H9 (cell line): ENCODE data around the gene SNX12. TPM values are rescaled to one million over a fixed set of nuclear protein-coding genes. Genes with fewer than 3 reads are reported as not detected.

ENCODE experiments used
- DNase-seq: peaks from one replicate; pipeline ENCODE4 v3.0.0-alpha.2; 2017
- H2AFZ ChIP-seq: one replicate; pipeline ENCODE4 v1.6.1; 2013; ENCODE audit warnings: mild to moderate bottlenecking, low read length, control low read depth, moderate library complexity
- H2AK5ac ChIP-seq: 2 replicates; pipeline ENCODE4 v1.6.1; 2013; ENCODE audit warnings: low read length, control low read depth, mixed read lengths; ENCODE audit not compliant: insufficient read length
- H2BK120ac ChIP-seq: one replicate; pipeline ENCODE4 v1.6.1; 2013; ENCODE audit warnings: low read depth, mild to moderate bottlenecking, low read length, control low read depth, inconsistent platforms; ENCODE audit not compliant: poor library complexity, severe bottlenecking
- H2BK12ac ChIP-seq: 2 replicates; pipeline ENCODE4 v1.6.1; 2013; ENCODE audit warnings: low read length, control low read depth, mixed read lengths, low read depth; ENCODE audit not compliant: insufficient read length
- H2BK15ac ChIP-seq: 2 replicates; pipeline ENCODE4 v1.6.1; 2013; ENCODE audit warnings: low read depth, low read length, control low read depth
- H2BK20ac ChIP-seq: one replicate; pipeline ENCODE4 v1.6.1; 2013; ENCODE audit warnings: low read depth, mild to moderate bottlenecking, low read length, control low read depth, inconsistent platforms; ENCODE audit not compliant: poor library complexity, severe bottlenecking
- H2BK5ac ChIP-seq: 2 replicates; pipeline ENCODE4 v1.6.1; 2013; ENCODE audit warnings: low read length, control low read depth, mixed read lengths; ENCODE audit not compliant: insufficient read length
- H3K14ac ChIP-seq: 2 replicates; pipeline ENCODE4 v1.6.1; 2013; ENCODE audit warnings: low read length, control low read depth; ENCODE audit not compliant: insufficient read depth
- H3K18ac ChIP-seq: 2 replicates; pipeline ENCODE4 v1.6.1; 2013; ENCODE audit warnings: low read depth, mild to moderate bottlenecking, mixed read lengths, low read length, control low read depth; ENCODE audit not compliant: insufficient read length
- H3K23ac ChIP-seq: 2 replicates; pipeline ENCODE4 v1.6.1; 2013; ENCODE audit warnings: low read length, control low read depth, mixed read lengths, low read depth; ENCODE audit not compliant: insufficient read length
- H3K23me2 ChIP-seq: 2 replicates; pipeline ENCODE4 v1.6.1; 2013; ENCODE audit warnings: low read depth, mild to moderate bottlenecking, mixed read lengths, low read length, control low read depth; ENCODE audit not compliant: insufficient read length, poor library complexity, severe bottlenecking
- H3K27ac ChIP-seq: 2 replicates; pipeline ENCODE4 v1.5.1; 2013; ENCODE audit warnings: low read length, control low read depth, mixed read lengths, low read depth; ENCODE audit not compliant: insufficient read length
- H3K27me3 ChIP-seq: 2 replicates; pipeline ENCODE4 v1.6.1; 2013; ENCODE audit warnings: low read length, control low read depth, inconsistent platforms; ENCODE audit not compliant: insufficient read depth
- H3K4ac ChIP-seq: 2 replicates; pipeline ENCODE4 v1.6.1; 2013; ENCODE audit warnings: low read depth, mild to moderate bottlenecking, control low read depth, inconsistent platforms, low read length, moderate library complexity
- H3K4me1 ChIP-seq: 2 replicates; pipeline ENCODE4 v1.6.1; 2013; ENCODE audit warnings: low read length, control low read depth, inconsistent platforms; ENCODE audit not compliant: insufficient read depth
- H3K4me2 ChIP-seq: 2 replicates; pipeline ENCODE4 v1.6.1; 2013; ENCODE audit warnings: low read length, control low read depth, mixed read lengths; ENCODE audit not compliant: insufficient read length, insufficient read depth
- H3K56ac ChIP-seq: 2 replicates; pipeline ENCODE4 v1.6.1; 2013; ENCODE audit warnings: low read depth, mild to moderate bottlenecking, mixed read lengths, low read length, control low read depth; ENCODE audit not compliant: insufficient read length
- H3K79me1 ChIP-seq: 2 replicates; pipeline ENCODE4 v1.6.1; 2013; ENCODE audit warnings: low read depth, mild to moderate bottlenecking, moderate library complexity, low read length, control low read depth, inconsistent platforms; ENCODE audit not compliant: insufficient read depth, poor library complexity, severe bottlenecking
- H3K79me2 ChIP-seq: 2 replicates; pipeline ENCODE4 v1.6.1; 2013; ENCODE audit warnings: low read length, control low read depth, inconsistent platforms; ENCODE audit not compliant: insufficient read depth
- H3K9ac ChIP-seq: 2 replicates; pipeline ENCODE4 v1.6.1; 2013; ENCODE audit warnings: low read length, control low read depth, mixed read lengths; ENCODE audit not compliant: insufficient read length; ENCODE audit errors: extremely low read depth
- H3K9me3 ChIP-seq: one replicate; pipeline ENCODE4 v1.6.1; 2013; ENCODE audit warnings: low read depth, low read length, inconsistent platforms; ENCODE audit not compliant: control insufficient read depth
- H3T11ph ChIP-seq: one replicate; pipeline ENCODE4 v1.6.1; 2013; ENCODE audit warnings: mild to moderate bottlenecking, low read length, control low read depth, inconsistent platforms
- H4K20me1 ChIP-seq: one replicate; pipeline ENCODE4 v1.6.1; 2013; ENCODE audit not compliant: control insufficient read depth, insufficient read length, insufficient read depth
- H4K5ac ChIP-seq: 2 replicates; pipeline ENCODE4 v1.6.1; 2013; ENCODE audit warnings: low read depth, mild to moderate bottlenecking, mixed read lengths, low read length, control low read depth; ENCODE audit not compliant: insufficient read length
- H4K8ac ChIP-seq: replicated peaks from 2 replicates; pipeline ENCODE4 v1.6.1; 2013; ENCODE audit warnings: low read length, control low read depth, mixed read lengths, low read depth; ENCODE audit not compliant: insufficient read length
- H4K91ac ChIP-seq: 2 replicates; pipeline ENCODE4 v1.6.1; 2013; ENCODE audit warnings: low read depth, mild to moderate bottlenecking, moderate library complexity, mixed read lengths, low read length, control low read depth; ENCODE audit not compliant: insufficient read length
- H3K27ac Mint-ChIP-seq, 3 experiments: 2 replicates in 2 of 3; 3 replicates in 1 of 3; pipeline ENCODE4 v1.8.0; 2020 to 2021; ENCODE audit warnings: mixed read lengths in 3 of 3, mild to moderate bottlenecking in 1 of 3, moderate library complexity in 1 of 3
- H3K27me3 Mint-ChIP-seq: 2 replicates; pipeline ENCODE4 v1.8.0; 2021; ENCODE audit warnings: low read depth, mild to moderate bottlenecking, moderate library complexity, mixed read lengths
- H3K36me3 Mint-ChIP-seq, 3 experiments: 2 replicates in 2 of 3; 3 replicates in 1 of 3; pipeline ENCODE4 v1.8.0; 2020 to 2021; ENCODE audit warnings: low read depth in 3 of 3, mixed read lengths in 3 of 3; ENCODE audit not compliant: insufficient read depth in 1 of 3
- H3K4me1 Mint-ChIP-seq, 2 experiments: 2 replicates each; pipeline ENCODE4 v1.8.0; 2020; ENCODE audit warnings: mixed read lengths in 2 of 2
- H3K4me3 Mint-ChIP-seq, 2 experiments: 2 replicates in 1 of 2; 3 replicates in 1 of 2; pipeline ENCODE4 v1.8.0; 2020 to 2021; ENCODE audit warnings: mild to moderate bottlenecking in 2 of 2, mixed read lengths in 2 of 2, moderate library complexity in 1 of 2
- H3K9me3 Mint-ChIP-seq, 2 experiments: 2 replicates in 1 of 2; 3 replicates in 1 of 2; pipeline ENCODE4 v1.8.0; 2020; ENCODE audit warnings: mild to moderate bottlenecking in 2 of 2, mixed read lengths in 2 of 2, moderate library complexity in 1 of 2
- WGBS: extraction: QIAGEN DNeasy Blood & Tissue Kit; methylation state at CpG from one replicate; pipeline ENCODE4 v1.1.7; 2013; ENCODE audit warnings: missing lambda C conversion rate, low lambda C conversion rate, mixed read lengths; ENCODE audit not compliant: insufficient read length; ENCODE audit errors: extremely low coverage; 5-methylcytosine and 5-hydroxymethylcytosine counted together
- total RNA-seq: library from RNA; stranded (reverse); gene quantifications from 2 replicates; pipeline ENCODE4 v1.2.1, GENCODE V29; 2021
- TF ChIP-seq, protein P1 (sequence below): fragments of 200-600 bp; sonication (generic); conservative IDR thresholded peaks from 3 replicates; pipeline ENCODE4 v1.8.0; 2021; ENCODE audit warnings: antibody characterized with exemption, mild to moderate bottlenecking

The SNX12 gene
- total RNA-seq, 1 experiment from 2014 or later = 69.1 TPM

GRCh38 chrX:71091263-71091662 is 23.1 kb upstream of the SNX12 start:
- H3K79me1 ChIP-seq = no peaks in the 10 kb centered on the region
- H3K4ac ChIP-seq = no peak overlapping the region
- no peak overlapping the region for H3K23ac ChIP-seq
- Mint-ChIP-seq H3K4me1 (peaks cover 3 to 5% of the 10 kb centered on the region in 2 experiments), H3K27ac (no peak overlapping the region), H3K27me3 (peaks cover 12% of the 10 kb centered on the region), H3K9me3 (peaks cover 53 to 66% of the 10 kb centered on the region in 2 experiments), H3K4me3 (no peak overlapping the region), H3K36me3 (peaks cover 0 to 7% (median 0%) of the 10 kb centered on the region in 3 experiments; a peak in 3 of 7 replicates)
- no peak overlapping the region for H3T11ph ChIP-seq
- no CpG with 5 or more reads among the region's 5 CpGs for WGBS
- H3K27ac ChIP-seq = no peak overlapping the region
- peaks cover 16% of the 10 kb centered on the region for H3K9me3 ChIP-seq
- no peak overlapping the region for H4K91ac ChIP-seq
- no peak overlapping the region for H3K18ac ChIP-seq
- no peak overlapping the region for H2AFZ ChIP-seq
- H3K56ac ChIP-seq = no peak overlapping the region
- H2BK120ac ChIP-seq = no peak overlapping the region
- no peak overlapping the region for H2AK5ac ChIP-seq
- H4K5ac ChIP-seq = no peak overlapping the region
- no peak for DNase-seq
- no peak overlapping the region for H2BK20ac ChIP-seq
- H3K79me2 ChIP-seq = no peaks in the 10 kb centered on the region
- H3K4me1 ChIP-seq = no peaks in the 10 kb centered on the region
- H4K20me1 ChIP-seq = no peaks in the 10 kb centered on the region
- H3K14ac ChIP-seq = no peak overlapping the region
- H2BK12ac ChIP-seq = no peak overlapping the region
- H3K23me2 ChIP-seq = peaks cover 2% of the 10 kb centered on the region
- TF ChIP-seq, protein P1, sequence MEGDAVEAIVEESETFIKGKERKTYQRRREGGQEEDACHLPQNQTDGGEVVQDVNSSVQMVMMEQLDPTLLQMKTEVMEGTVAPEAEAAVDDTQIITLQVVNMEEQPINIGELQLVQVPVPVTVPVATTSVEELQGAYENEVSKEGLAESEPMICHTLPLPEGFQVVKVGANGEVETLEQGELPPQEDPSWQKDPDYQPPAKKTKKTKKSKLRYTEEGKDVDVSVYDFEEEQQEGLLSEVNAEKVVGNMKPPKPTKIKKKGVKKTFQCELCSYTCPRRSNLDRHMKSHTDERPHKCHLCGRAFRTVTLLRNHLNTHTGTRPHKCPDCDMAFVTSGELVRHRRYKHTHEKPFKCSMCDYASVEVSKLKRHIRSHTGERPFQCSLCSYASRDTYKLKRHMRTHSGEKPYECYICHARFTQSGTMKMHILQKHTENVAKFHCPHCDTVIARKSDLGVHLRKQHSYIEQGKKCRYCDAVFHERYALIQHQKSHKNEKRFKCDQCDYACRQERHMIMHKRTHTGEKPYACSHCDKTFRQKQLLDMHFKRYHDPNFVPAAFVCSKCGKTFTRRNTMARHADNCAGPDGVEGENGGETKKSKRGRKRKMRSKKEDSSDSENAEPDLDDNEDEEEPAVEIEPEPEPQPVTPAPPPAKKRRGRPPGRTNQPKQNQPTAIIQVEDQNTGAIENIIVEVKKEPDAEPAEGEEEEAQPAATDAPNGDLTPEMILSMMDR = no peak
- no peak overlapping the region for H2BK15ac ChIP-seq
- no peak overlapping the region for H2BK5ac ChIP-seq
- H3K27me3 ChIP-seq = no peaks in the 10 kb centered on the region
- H4K8ac ChIP-seq = no peak overlapping the region
- H3K4me2 ChIP-seq = no peak overlapping the region
- H3K9ac ChIP-seq = no peak overlapping the region
